SU-DHL-6 (cell line): Measurements from ENCODE around the gene CLPSL2.

Source experiments
- CTCF ChIP-seq: fragments of 200-600 bp; sonication (generic); IDR thresholded peaks from one replicate; pipeline ENCODE4 v1.5.1; 2017; ENCODE audit warnings: antibody characterized with exemption, mild to moderate bottlenecking, low read length, moderate library complexity; ENCODE audit not compliant: insufficient read depth, poor library complexity, severe bottlenecking
- EZH2phosphoT487 ChIP-seq: fragments of 200-600 bp; sonication (generic), shearing (Covaris generic); conservative IDR thresholded peaks from 2 replicates; pipeline ENCODE4 v1.6.1; 2018; ENCODE audit warnings: mild to moderate bottlenecking, antibody characterized with exemption, low read length, moderate library complexity, mixed read lengths

GRCh38 chr6:35810971-35811698 is 34.7 kb downstream of the CLPSL2 start:
- TF ChIP-seq CTCF (no peak), EZH2phosphoT487 (no peak)
